MCF 10A (cell line): Measurements from ENCODE around the gene CRYGC. TPM values are rescaled to one million over a fixed set of nuclear protein-coding genes. Genes with fewer than 3 reads are reported as not detected.
A peak's percentile ranks its signal among the peaks of the same experiment; 100 is the strongest.
"Not testable (repeated sequence)": the region's sequence is repeated elsewhere in the genome, so short reads cannot be mapped to it uniquely, and the experiment has no call there.

Experiments
- BruUV-seq: library from RNA; stranded (reverse); fragments of 400-500 nt; replicated peaks from 2 replicates; lab custom pipeline; 2021; lab: Mats Ljungman, UMichigan
- CTCF ChIA-PET: fragments of 300-600 bp; sonication (Branson Sonifier 250); formaldehyde crosslinking; extraction: SDS; loops from one replicate; lab custom pipeline; 2021; ENCODE audit warnings: antibody characterized with exemption, inconsistent platforms; lab: Yijun Ruan, JAX
- POLR2A ChIA-PET: fragments of 300-600, 350-650 bp; sonication (Branson Sonifier 250); formaldehyde crosslinking; extraction: SDS; loops from one replicate; lab custom pipeline; 2020; ENCODE audit warnings: antibody characterized with exemption, inconsistent platforms; lab: Yijun Ruan, JAX
- DNase-seq: peaks from one replicate; pipeline ENCODE4 v3.0.0-alpha.2; 2018; ENCODE audit not compliant: unreplicated experiment
- H3K27ac Mint-ChIP-seq: one replicate; pipeline ENCODE4 v1.8.0; 2022; ENCODE audit warnings: mild to moderate bottlenecking, low read depth, mixed read lengths; ENCODE audit not compliant: unreplicated experiment
- H3K27me3 Mint-ChIP-seq: one replicate; pipeline ENCODE4 v1.8.0; 2022; ENCODE audit warnings: mixed read lengths; ENCODE audit not compliant: insufficient read depth, unreplicated experiment
- H3K36me3 Mint-ChIP-seq: one replicate; pipeline ENCODE4 v1.8.0; 2022; ENCODE audit warnings: mild to moderate bottlenecking, moderate library complexity, mixed read lengths; ENCODE audit not compliant: insufficient read depth, unreplicated experiment
- H3K4me1 Mint-ChIP-seq: one replicate; pipeline ENCODE4 v1.8.0; 2022; ENCODE audit warnings: mixed read lengths; ENCODE audit not compliant: insufficient read depth, unreplicated experiment
- H3K4me3 Mint-ChIP-seq: one replicate; pipeline ENCODE4 v1.8.0; 2022; ENCODE audit warnings: mild to moderate bottlenecking, moderate library complexity, mixed read lengths; ENCODE audit not compliant: unreplicated experiment
- H3K9me3 Mint-ChIP-seq: one replicate; pipeline ENCODE4 v1.8.0; 2022; ENCODE audit warnings: mixed read lengths; ENCODE audit not compliant: unreplicated experiment
- CTCF ChIP-seq: fragments of 200-600 bp; IDR thresholded peaks from one replicate; pipeline ENCODE4 v1.8.0; 2022; ENCODE audit warnings: antibody characterized with exemption, mild to moderate bottlenecking; ENCODE audit not compliant: unreplicated experiment
- intact Hi-C: fragments of 100-400 bp; cut with micrococcal nuclease; formaldehyde crosslinking; loops from 2 replicates; pipeline ENCODE4 v1.14.1; 2022
- total RNA-seq: library from RNA; stranded (reverse); gene quantifications from 2 replicates; pipeline ENCODE4 v1.2.3, GENCODE V29; 2022

Gene CRYGC
- total RNA-seq, 1 experiment from 2014 or later, result not detected

- H3K27me3 Mint-ChIP-seq, result no peaks in the 10 kb centered on the region
- ChIA-PET CTCF (no interaction called here), POLR2A (no interaction called here)
- H3K4me1 Mint-ChIP-seq, result peaks cover 7% of the 10 kb centered on the region
- H3K27ac Mint-ChIP-seq, result no peak overlapping the region
- peaks cover 11% of the 10 kb centered on the region for H3K9me3 Mint-ChIP-seq
- no peak for DNase-seq
- intact Hi-C loops, result no loop called here
- TF ChIP-seq CTCF, result no peak
- no peak overlapping the region for H3K4me3 Mint-ChIP-seq
- BruUV-seq, result no TSS peak
- no peaks in the 10 kb centered on the region for H3K36me3 Mint-ChIP-seq
Observed at GRCh38 chr2:208139447-208139846, 9.8 kb upstream of the CRYGC start.

GRCh38 chr2:208138334-208138733, 8.7 kb upstream of the CRYGC start:
- H3K4me1 Mint-ChIP-seq, POLR2A ChIA-PET, H3K36me3 Mint-ChIP-seq, H3K27me3 Mint-ChIP-seq, BruUV-seq, H3K27ac Mint-ChIP-seq, CTCF ChIA-PET, H3K4me3 Mint-ChIP-seq, intact Hi-C loops: not testable (repeated sequence)
- DNase-seq, result peak; percentile 38
- H3K9me3 Mint-ChIP-seq, result peaks cover 11% of the 10 kb centered on the region

GRCh38 chr2:208136716-208137094, 7.1 kb upstream of the CRYGC start:
- H3K27me3 Mint-ChIP-seq, result no peaks in the 10 kb centered on the region
- DNase-seq, result no peak
- no peak for TF ChIP-seq CTCF
- ChIA-PET CTCF (no interaction called here), POLR2A (no interaction called here)
- no TSS peak for BruUV-seq
- peaks cover under 1% of the 10 kb centered on the region for H3K4me1 Mint-ChIP-seq
- peaks cover 11% of the 10 kb centered on the region for H3K9me3 Mint-ChIP-seq
- H3K36me3 Mint-ChIP-seq, result no peaks in the 10 kb centered on the region
- intact Hi-C loops, result no loop called here
- H3K4me3 Mint-ChIP-seq, result no peak overlapping the region
- H3K27ac Mint-ChIP-seq, result no peak overlapping the region

- ChIA-PET CTCF (interaction anchor here (0.6 to 0.7 kb wide), 2 partner anchors 8 to 120 kb away, joined by 3 read pairs; no protein-coding TSS in a partner anchor), POLR2A (no interaction called here)
- H3K4me1 Mint-ChIP-seq, result peaks cover 1% of the 10 kb centered on the region
- DNase-seq, result no peak
- no peak overlapping the region for H3K27ac Mint-ChIP-seq
- H3K36me3 Mint-ChIP-seq, result no peaks in the 10 kb centered on the region
- TF ChIP-seq CTCF, result no peak
- H3K9me3 Mint-ChIP-seq, result peaks cover 11% of the 10 kb centered on the region
- H3K4me3 Mint-ChIP-seq, result no peak overlapping the region
- H3K27me3 Mint-ChIP-seq, result no peaks in the 10 kb centered on the region
- BruUV-seq, result no TSS peak
- intact Hi-C loops, result no loop called here
Observed at GRCh38 chr2:208135794-208136715, 6.4 kb upstream of the CRYGC start.
